Neural cell (in vitro differentiated cells): Measurements from ENCODE around the gene PIM3.

Experiments used
- EZH2 ChIP-seq: fragments of 200-600, 300-800 bp; shearing (Covaris generic), sonication (generic); IDR thresholded peaks from 2 replicates; pipeline ENCODE4 v1.6.1; 2014; ENCODE audit warnings: antibody characterized with exemption, low read length, borderline replicate concordance, mild to moderate bottlenecking; ENCODE audit not compliant: insufficient read depth, poor library complexity, severe bottlenecking
- MXI1 ChIP-seq: fragments of 450-650 bp; conservative IDR thresholded peaks from 2 replicates; pipeline ENCODE4 v1.6.1; 2014; ENCODE audit warnings: antibody characterized with exemption, mild to moderate bottlenecking; ENCODE audit not compliant: poor library complexity, severe bottlenecking
- POLR2AphosphoS5 ChIP-seq: IDR thresholded peaks from 2 replicates; pipeline ENCODE4 v1.6.1; 2012
- RAD21 ChIP-seq: fragments of 450-650 bp; conservative IDR thresholded peaks from 2 replicates; pipeline ENCODE4 v1.6.1; 2014; ENCODE audit warnings: antibody characterized with exemption, mild to moderate bottlenecking, moderate library complexity
- SMC3 ChIP-seq: fragments of 450-650 bp; conservative IDR thresholded peaks from 2 replicates; pipeline ENCODE4 v1.6.1; 2014; ENCODE audit warnings: antibody characterized with exemption, mild to moderate bottlenecking, moderate library complexity; ENCODE audit not compliant: poor library complexity
- TAF1 ChIP-seq: IDR thresholded peaks from 2 replicates; pipeline ENCODE4 v1.6.1; 2012; ENCODE audit warnings: low read depth
- TF ChIP-seq, protein P1 (sequence below): fragments of 450-650 bp; IDR thresholded peaks from 2 replicates; pipeline ENCODE4 v1.5.1; 2014; ENCODE audit warnings: antibody characterized with exemption, mild to moderate bottlenecking, moderate library complexity; ENCODE audit not compliant: poor library complexity, severe bottlenecking

DNA sequence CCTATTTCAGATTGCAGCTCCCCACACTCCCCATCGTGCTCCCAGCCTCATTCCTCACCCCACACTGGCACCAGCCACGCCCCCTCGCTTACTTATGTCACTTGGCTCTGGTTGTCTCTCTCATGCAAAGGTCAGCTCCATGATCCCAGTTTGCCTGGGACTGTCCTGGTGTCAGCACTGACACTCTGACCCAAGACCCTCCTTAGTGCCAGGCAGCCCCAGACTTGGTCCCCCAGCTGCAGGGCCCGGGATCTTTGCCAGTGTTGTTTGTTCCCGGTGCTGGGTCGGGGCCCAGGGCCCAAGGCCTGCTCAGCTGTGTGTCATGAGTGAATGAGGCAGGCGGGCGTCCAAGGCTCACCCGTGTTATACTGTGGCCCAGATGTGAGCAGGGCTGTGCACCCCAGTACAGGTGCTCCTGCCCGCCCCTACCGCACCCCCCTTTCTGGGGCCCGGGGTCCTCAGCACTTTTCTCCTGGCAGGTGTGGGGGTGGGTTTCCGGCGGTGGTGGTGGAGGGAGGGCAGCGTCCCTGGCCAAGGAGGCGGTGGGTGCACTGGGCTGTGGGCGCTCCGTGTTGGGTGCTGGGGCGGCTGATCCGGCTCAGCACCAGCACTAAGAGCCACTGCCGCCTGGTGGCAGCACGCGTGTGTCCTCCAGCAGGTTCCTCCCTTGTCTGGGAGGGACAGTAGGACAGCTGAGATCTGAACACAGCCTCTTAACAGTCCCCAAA lies 32.5 kb downstream of the PIM3 start:
- TF ChIP-seq, protein P1, sequence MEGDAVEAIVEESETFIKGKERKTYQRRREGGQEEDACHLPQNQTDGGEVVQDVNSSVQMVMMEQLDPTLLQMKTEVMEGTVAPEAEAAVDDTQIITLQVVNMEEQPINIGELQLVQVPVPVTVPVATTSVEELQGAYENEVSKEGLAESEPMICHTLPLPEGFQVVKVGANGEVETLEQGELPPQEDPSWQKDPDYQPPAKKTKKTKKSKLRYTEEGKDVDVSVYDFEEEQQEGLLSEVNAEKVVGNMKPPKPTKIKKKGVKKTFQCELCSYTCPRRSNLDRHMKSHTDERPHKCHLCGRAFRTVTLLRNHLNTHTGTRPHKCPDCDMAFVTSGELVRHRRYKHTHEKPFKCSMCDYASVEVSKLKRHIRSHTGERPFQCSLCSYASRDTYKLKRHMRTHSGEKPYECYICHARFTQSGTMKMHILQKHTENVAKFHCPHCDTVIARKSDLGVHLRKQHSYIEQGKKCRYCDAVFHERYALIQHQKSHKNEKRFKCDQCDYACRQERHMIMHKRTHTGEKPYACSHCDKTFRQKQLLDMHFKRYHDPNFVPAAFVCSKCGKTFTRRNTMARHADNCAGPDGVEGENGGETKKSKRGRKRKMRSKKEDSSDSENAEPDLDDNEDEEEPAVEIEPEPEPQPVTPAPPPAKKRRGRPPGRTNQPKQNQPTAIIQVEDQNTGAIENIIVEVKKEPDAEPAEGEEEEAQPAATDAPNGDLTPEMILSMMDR: no peak
- TF ChIP-seq RAD21 (no peak), SMC3 (no peak), MXI1 (no peak), POLR2AphosphoS5 (no peak), EZH2 (no peak), TAF1 (no peak)
